HT1080 (cell line): Measurements from ENCODE around the gene TMEM119. TPM values are rescaled to one million over a fixed set of nuclear protein-coding genes. Genes with fewer than 3 reads are reported as not detected.
"Not testable (repeated sequence)": the region's sequence is repeated elsewhere in the genome, so short reads cannot be mapped to it uniquely, and the experiment has no call there.

Experiments used
- DNase-seq: peaks from one replicate; pipeline ENCODE4 v3.0.0-alpha.2; 2015; ENCODE audit warnings: low read depth
- total RNA-seq: library from RNA; depleted of rRNA; stranded (reverse); fragments of >200 nt; shearing (Covaris generic); gene quantifications from 2 replicates; pipeline ENCODE4 v1.2.3, GENCODE V29; 2014

Gene TMEM119
- total RNA-seq, 1 experiment from 2014 or later = 0.23 TPM

DNA sequence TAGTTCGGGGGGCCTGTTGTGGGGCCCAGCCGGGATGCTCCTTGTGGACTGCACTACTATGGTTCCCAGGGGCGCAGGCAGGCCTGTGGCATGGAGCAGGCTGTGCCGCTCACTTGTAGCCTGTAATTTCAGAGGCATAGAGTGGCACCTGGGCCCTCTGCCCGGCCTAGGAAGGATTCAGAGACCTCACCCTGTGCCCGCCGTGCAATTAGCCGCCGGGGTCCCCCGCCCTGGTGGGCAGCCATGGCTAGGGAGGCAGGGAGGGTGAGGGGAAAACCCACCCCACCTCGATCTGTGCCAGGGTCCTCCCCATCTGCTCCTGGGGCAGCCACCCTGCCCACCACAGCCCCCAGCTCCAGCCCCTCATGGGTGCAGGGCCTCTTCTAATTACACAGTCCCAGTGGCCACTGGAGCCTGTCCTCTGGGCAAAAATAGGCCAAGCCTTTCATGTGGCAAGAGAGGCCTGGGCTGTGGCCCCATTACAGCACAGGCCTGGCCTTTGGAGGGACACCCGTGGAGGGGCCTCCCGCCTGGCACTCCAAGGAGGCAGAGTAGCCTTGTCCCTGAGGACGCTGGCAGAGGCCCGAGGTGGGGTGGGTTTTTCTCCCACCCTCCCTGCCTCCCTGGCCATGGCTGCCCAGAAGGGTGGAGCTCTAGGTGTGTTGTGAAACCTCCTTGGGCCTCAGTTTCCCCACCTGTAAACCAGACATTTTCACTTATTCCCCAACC lies 5.3 kb upstream of the TMEM119 start:
- no peak for DNase-seq

DNA sequence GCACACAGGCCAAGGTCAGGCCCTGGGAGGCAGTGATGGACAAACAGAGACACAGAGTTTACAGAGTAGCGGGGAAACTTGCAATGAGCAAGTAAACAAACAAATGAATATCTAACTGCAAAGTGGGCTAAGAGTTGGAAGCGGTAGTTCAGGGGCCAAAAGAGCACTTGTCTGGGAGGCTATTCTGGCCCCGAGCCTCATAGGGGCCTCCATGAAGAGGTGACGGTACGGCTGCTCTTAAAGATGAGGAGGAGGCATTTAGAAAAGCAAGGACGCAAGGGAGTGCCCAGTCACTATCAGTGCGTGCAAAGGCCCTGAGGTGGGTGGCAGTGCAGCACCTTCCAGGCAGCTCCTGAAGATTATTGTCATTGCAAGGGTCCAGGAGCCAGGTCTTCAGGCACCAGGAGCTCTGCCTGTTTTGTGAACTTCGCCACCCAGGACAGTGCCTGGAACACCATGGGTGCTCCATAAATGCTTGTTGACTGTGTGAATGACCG lies 4.4 kb upstream of the TMEM119 start:
- DNase-seq = no peak

DNA sequence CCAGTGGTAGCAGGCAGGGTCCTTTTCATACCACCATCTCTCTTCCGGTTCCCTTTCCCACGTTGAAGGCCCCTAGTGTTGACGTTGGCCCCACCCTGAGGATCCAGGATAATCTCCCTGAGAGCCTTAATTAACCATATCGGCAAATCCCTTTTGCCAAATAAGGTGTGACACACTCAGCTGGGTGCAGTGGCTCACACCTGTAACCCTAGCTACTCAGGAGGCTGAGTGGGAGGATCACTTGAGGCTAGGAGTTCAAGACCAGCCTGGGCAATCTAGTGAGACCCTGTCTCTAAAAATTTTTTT lies 2.8 kb upstream of the TMEM119 start:
- no peak for DNase-seq

DNA sequence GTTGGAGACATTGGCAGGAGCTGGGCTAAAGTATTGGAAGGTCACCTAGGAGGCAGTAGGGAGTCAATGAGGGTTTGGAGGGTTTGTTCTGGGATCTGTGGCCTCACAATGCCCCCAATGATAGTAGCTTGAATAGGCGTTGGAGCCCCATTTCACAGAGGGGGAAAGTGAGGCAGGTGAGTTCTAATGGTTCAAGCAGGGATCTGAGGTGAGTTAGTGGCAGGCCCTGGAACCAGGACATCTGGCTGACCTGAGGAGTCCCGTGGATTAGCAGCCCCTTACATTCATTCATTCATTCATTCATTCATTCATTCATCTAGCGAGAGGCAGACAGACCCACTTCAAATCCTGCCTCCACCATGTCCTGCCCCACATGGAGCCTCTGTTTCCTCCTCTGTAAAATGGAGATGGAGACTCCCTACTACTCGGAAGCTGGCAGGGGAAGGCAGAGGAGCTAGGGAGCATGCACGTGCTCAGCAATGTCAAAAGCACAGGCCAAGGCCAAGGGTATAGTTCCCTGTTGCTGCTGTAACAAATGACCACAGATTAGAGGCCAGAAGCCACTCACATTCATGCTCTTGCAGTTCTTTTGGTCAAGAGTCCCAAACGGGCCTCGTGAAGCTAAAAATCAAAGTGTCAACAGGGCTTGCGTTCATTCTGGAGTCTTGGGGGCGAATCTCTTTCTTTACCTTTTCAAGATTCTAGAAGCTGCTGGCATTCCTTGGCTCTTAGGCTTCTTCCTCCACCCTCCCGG lies 2.2 kb upstream of the TMEM119 start:
- no peak for DNase-seq

DNA sequence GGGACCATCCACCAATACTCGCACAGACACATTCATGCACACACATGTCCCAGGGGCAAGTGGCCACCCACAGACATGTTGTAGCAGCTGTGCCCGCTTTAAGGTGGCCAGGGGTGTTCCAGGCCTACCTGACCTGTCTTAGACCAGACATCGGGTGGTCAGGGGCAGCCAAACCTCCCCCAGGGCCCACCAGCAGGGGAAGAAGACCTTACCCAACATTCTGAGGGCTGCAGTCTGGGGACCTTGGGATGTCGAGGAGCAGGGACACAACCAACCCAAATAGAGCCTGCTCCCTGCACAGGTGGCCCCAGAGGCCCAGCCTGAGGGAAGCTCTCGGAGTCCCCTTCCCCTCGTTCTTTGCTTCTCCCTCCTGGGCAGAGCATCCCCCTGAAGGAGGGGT lies 1.7 kb upstream of the TMEM119 start:
- DNase-seq = no peak

DNA sequence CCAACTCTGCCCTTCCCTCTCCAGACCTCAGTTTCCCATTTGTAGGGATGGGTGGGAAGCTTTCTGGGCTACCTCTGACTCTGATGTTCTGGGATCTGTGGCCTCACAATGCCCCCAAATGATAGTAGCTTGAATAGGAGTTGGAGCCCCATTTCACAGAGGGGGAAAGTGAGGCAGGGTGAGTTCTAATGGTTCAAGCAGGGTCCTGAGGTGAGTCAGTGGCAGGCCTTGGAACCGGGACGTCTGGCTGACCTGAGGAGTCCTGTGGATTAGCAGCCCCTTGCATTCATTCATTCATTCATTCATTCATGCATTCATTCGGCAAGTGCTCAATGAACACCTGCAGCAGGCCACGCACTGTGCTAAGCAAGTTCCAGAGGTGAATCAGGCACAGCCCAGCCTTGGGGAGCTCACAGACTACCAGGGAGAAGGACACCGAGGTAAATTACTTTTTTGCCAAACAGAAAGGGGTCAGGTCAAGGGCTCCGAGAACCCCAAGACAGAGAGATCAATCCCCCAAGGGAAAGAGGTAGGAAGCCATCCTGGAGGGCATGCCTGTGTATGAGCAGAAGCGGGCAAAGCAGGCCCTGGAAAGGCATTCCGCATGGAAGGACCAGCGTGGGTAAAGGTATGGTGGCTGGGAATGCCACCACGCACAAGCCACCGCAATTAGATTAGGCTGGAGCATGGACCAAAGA lies 818 bp upstream of the TMEM119 start:
- DNase-seq = no peak

DNA sequence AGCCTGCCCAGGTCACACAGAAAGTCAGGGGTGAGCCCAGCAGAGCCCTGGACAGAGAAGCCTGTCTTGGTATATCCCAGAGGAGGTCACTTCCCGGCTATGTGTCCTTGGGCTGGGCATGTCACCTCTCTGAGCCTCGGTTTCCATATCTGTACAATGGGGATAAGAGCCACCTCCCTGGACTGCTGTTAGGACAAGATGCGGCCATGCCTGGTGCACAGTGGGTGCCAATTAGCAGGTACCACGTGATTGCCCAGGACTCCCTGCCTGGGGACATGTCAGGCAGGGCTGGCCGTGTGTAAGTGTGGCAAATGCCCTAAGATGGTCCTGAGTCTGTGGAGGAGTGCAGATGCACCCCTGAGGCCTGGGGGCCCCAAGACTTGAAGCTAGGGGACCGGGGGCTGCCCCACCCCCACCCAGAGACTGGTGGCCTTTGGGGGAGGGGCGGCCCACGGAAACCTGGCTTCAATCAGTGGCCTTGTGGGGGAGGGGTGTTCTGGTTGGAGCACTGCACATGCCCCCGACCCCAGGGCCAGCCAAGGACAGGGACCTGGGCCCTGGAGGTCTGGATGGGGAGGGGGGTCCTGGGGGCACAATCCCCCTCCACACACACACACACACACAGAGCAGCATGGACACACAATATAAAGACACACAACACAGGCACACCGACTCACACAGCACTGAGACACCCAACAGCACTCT lies 878 bp downstream of the TMEM119 start:
- DNase-seq = no peak

DNA sequence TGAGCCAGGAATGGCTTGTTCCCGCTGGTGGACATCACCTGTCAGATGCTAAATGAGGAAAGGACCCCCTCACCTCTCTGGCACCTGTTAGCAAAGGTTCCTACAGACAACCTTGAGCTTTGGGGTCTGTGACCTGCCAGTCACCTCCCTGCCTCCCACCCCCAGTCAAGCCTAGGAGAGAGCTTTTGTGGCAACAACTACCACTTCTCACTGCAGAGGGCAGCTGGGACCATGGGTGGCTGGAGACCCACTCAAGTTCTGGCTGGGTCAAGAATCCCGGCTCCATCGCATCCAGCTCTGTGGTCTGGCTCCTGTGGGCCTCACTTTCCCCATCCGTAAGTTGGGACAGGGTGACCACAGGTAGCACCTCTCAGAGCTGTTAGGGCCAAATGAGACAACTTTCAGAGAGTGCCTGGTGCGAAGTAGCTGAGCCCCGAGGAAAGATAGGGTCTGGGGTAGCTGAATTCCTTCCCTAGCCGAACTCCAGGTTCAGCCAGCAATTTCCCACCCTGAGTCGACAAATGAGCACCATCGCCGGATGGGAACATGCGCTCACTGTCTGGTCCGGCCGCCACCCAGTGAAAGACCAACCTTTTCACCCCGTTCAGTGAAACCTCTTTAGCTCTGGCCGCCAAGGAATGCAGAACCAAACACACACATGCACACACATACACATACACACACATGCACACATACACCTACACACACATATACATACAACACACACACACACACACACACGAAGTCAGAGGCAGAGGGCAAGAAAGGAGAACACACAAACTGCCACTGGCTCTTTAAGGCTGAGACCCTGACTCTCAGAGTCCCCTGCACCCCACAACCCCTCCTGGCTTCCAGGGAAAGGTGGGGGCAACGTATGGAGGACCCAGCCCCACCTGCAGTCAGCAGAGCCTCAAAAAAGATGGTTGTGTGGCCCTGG lies 1.9 kb downstream of the TMEM119 start:
- no peak for DNase-seq

DNA sequence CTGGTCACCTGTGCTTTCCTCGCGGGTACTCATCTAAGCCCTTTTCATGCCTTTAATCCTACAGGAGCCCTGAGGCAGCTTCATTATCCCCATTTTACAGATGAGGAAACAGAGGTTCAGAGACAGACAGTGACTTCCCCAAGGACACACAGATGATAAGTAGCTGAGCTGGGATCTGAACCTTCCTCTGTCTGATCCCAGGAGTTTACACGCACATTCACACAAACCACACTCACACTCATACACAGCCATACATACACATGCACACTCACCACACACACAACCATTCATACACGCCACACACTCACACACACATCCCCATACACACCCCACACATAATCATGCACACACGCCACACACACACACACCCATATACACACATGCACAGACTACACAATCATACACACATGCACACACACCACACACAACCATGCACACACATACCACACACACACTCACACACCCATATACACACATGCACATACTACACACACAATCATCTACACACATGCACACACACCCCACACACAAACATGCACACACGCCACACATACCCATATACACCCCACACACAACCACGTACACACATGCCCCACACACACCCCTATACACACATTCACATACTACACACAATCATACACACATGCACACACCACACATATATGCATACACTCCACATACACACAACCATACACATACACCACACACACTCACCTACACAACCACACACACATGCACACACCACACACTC lies 2.7 kb downstream of the TMEM119 start:
- no peak for DNase-seq

DNA sequence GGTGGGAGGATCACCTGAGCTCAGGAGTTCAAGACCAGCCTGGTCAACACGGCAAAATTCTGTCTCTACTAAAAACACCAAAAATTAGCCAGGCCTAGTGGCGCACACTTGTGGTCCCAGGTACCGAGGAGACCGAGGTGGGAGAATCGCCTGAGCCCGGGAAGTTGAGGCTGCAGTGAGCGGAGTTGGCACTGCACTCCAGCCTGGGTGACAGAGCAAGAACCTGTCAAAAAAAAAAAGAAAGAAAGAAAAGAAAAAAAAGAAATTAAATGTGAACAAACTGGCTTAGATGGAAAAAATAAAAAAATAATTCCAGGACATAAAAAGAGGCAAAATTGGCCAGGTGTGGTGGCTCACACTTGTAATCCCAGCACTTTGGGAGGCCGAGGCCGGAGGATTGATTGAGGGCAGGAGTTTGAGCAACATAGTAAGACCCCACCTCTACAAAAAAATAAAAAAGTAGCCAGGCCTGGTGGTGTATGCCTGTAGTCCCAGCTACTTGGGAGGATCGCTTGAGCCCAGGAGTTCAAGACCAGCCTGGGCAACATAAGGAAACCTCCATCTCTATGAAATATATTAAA lies 3.5 kb downstream of the TMEM119 start:
- no peak for DNase-seq

DNA sequence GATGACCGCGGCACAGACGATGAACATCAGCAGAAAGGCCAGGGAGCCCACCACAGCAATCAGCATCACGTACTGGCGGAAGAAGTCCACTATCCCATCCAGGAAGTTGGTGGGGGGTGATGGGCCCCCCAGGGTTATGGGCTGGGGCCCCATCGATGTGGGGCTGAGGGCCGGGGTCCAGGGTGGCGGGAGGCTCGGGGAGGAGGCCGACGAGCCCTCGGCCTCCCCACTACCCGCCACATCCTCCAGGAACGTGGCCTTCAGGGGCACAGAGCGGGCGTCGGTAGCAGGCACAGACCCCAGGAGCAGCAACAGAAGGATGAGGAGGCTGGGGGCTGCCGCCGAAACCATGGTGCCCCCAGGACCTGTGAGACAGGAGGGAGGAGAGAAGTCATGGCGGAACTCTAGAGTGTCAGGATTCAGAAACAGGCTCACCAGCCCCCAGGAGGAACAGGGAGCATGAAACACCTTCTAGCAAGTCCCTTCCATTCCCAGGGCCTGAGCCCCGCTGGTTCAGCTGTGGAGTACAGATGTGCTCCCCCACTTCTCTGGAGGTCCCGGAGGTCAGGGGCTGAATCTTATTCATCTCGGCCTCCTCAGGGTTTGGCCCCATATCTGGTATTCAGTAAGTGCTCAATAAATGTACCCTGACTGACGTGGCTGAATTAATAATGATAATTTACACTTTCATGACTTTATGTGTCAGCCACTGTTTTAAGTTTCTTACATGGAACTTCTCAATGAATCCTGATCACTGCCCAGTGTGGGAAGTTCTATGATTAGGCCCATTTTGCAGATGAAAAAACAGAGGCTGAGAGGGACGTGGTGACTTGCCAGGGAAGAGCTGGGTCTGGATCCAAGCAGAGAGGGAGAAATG lies 5.6 kb downstream of the TMEM119 start:
- DNase-seq = no peak

DNA sequence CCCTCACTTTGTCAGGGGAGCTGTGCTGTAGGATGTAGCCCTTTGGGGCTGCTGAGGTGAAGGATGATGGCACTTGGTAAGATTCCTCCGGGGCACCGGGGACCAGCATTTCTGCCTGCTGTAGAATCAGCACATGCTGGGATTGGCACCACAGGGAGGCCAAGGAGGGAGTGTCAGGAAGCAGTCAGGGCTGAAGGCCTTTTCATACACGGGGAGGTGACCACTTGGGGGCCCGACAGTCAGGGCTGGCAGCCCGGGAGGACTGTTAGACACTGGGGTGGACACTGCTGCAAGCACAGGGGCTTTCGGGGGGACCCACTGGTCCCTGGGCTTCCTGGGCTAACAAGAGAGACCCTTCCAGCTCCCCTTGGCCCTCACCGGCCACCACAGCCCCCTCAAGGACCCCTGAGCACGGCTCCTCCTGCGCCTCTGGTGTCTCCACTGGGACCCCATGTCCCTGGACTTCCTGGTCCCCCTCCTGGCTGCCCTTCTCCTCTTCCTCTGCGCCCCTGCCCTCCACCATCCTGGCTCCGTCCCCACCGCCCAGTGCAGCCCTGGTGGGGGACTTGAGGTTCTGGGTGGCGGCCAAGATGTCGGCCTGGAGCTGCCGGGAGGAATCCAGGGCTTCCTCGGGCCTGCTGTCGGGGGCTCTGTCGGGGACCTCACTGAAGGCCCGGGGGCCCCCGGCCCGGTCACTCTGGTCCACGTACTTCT lies 6.5 kb downstream of the TMEM119 start:
- DNase-seq = no peak

DNA sequence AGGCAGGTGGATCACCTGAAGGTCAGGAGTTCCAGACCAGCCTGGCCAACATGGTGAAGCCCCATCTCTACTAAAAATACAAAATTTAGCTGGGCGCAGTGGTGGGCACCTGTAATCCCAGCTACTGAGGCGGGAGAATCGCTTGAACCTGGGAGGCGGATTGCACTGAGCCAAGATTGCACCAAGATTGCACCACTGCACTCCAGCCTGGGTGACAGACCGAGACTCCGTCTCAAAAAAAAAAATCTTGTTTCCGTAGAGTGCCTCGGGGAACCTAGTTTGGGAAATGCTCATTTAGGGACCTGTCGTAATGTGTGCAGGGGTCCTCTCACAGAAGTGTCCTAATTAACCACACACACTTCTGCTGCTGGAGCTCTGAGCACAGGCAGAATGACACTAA lies 7.4 kb downstream of the TMEM119 start:
- DNase-seq = not testable (repeated sequence)

DNA sequence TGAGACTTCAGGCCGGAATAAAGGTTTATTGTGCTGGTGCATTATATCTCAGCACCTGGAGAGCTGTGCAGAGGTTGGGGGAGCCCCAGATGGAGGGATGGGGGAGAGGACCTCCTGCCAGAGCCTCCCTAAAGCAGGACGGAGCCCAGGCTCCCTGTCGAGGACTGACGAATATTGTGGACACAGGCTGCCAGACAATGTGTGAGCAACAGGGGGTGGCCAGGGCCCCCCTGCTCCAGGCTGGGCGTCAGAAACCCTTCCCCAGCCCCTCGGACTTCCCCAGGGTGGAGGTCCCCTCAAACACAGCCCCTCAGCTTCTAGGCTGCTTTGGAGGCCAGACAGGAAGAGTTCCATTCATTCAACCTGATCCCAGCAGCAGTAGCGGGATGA lies 8.0 kb downstream of the TMEM119 start:
- DNase-seq = no peak

DNA sequence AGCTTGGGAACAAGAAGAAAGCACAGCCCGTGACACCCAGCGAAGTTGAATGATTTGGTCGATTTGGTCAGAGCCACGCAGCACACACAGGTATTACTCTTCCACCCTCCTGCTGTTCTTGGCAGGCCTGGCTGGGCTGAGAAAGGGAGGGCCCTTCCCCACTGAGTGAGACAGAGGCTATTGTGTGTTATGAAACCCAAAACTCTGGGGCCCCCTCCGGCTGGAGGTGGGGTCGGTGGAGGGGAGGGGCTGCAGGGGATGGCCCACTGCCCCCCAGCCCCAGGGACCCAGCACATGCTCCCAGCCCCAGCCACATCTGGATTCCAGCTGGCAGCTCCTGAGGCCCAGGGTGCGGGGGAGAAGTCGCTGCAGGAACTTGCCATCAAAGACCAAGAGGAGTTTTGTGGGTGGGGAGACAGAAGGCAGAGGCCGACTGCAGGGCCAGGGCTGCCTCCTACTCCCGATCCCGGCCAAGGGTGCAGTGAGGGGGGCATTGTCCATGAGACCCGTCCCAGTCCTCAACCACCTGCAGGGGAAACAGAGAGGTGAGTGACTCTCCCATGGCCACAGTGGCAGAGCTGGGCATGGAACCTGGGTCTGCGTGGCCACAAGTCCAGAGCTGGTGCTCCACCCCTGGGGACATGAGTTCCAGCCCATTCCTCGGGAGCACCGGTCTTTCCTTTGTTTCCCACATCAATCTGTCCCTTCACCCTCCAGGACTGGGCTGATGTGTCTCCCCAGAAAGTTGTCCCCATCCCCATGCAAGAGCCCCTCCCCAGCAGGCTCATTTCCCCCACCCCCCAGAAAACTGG lies 8.7 kb downstream of the TMEM119 start:
- no peak for DNase-seq

DNA sequence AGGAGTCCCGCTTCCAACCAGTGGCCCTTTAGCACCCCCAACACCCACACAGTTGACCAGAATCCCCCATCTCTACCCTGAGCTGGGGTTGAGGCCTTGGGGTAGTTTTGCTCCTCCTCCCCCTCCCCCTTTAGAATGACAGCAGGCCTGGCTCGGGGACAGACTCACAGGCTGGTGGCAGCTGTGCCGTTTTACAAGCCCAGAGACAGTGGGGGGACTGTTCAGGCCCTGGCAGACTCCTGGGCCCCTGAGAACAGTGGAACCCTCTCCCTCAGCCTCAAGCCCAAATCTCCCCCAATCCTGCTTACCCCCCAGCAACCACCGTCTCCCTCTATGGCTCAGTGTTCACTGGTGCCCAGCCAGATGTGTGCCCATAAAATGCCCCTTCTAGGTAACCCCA lies 10.1 kb downstream of the TMEM119 start:
- DNase-seq = no peak

DNA sequence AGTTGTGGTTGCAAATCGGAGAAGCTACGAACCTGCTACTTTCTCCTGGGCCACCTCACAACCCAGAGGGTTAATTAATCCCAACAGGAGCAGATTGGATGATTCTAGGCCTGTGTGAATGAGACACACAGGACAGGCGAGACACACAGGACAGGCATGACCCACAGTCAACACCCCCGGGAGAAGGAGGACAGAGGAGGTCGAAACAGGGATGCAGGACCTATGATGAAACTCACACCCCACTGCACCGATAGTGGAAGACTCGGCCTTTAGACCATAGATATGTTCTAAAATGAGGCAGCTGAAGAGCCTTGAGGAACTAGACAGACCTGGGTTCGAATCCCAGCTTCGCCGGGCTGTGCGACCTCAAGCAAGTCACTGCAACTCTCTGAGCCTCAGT lies 11.6 kb downstream of the TMEM119 start:
- no peak for DNase-seq
